Measurements from ENCODE around the gene GON4L. TPM values are rescaled to one million over a fixed set of nuclear protein-coding genes. Genes with fewer than 3 reads are reported as not detected.
A peak's percentile ranks its signal among the peaks of the same experiment; 100 is the strongest.
"Not testable (repeated sequence)": the region's sequence is repeated elsewhere in the genome, so short reads cannot be mapped to it uniquely, and the experiment has no call there.

Gene GON4L
- total RNA-seq, 1 experiment from 2014 or later: 53.4 TPM

GRCh38 chr1:155835548-155835947, 21.5 kb downstream of the GON4L start:
- H4K8ac ChIP-seq (replicated peaks; ENCODE audit: insufficient read length, low read depth, low read length): no peak overlapping the region

GRCh38 chr1:155834927-155835399, 22.1 kb downstream of the GON4L start:
- DNase-seq; H3K27me3 Mint-ChIP-seq (ENCODE audit: low read depth); H3K4me2 ChIP-seq (ENCODE audit: insufficient read depth, insufficient read length, low read length); H3K9me3 Mint-ChIP-seq; H3K4me3 Mint-ChIP-seq; H2BK120ac ChIP-seq (ENCODE audit: low read depth, low read length, poor library complexity, severe bottlenecking); H2BK12ac ChIP-seq (ENCODE audit: insufficient read length, low read depth, low read length); H3K4ac ChIP-seq (ENCODE audit: low read depth, low read length); H3K79me2 ChIP-seq (ENCODE audit: insufficient read depth, low read length); H3K18ac ChIP-seq (ENCODE audit: insufficient read length, low read depth, low read length); H4K5ac ChIP-seq (ENCODE audit: insufficient read length, low read depth, low read length); H3T11ph ChIP-seq (ENCODE audit: low read length); H3K79me1 ChIP-seq (ENCODE audit: insufficient read depth, low read depth, low read length, poor library complexity, severe bottlenecking); H4K8ac ChIP-seq (replicated peaks; ENCODE audit: insufficient read length, low read depth, low read length); H3K23ac ChIP-seq (ENCODE audit: insufficient read length, low read depth, low read length); H2BK5ac ChIP-seq (ENCODE audit: insufficient read length, low read length); H3K27me3 ChIP-seq (ENCODE audit: insufficient read depth, low read length); H3K27ac ChIP-seq (ENCODE audit: insufficient read length, low read depth, low read length); H2AFZ ChIP-seq (ENCODE audit: low read length); H3K9me3 ChIP-seq (ENCODE audit: control insufficient read depth, low read depth, low read length); H4K91ac ChIP-seq (ENCODE audit: insufficient read length, low read depth, low read length); H2BK15ac ChIP-seq (ENCODE audit: low read depth, low read length); H3K4me1 ChIP-seq (ENCODE audit: insufficient read depth, low read length); H3K14ac ChIP-seq (ENCODE audit: insufficient read depth, low read length); H2BK20ac ChIP-seq (ENCODE audit: low read depth, low read length, poor library complexity, severe bottlenecking); H3K56ac ChIP-seq (ENCODE audit: insufficient read length, low read depth, low read length); H4K20me1 ChIP-seq (ENCODE audit: control insufficient read depth, insufficient read depth, insufficient read length); H3K23me2 ChIP-seq (ENCODE audit: insufficient read length, low read depth, low read length, poor library complexity, severe bottlenecking); H2AK5ac ChIP-seq (ENCODE audit: insufficient read length, low read length); H3K9ac ChIP-seq (ENCODE audit: extremely low read depth, insufficient read length, low read length): not testable (repeated sequence)
- Mint-ChIP-seq H3K27ac (peak overlapping the region in 1 of 3 experiments; percentile 92; a peak in 1 of 7 replicates), H3K4me1 (peaks cover 10 to 26% of the 10 kb centered on the region in 2 experiments), H3K36me3 (ENCODE audit: insufficient read depth in 1 of 3, low read depth in 3 of 3) (peaks cover 31 to 43% (median 32%) of the 10 kb centered on the region in 3 experiments)
- WGBS (ENCODE audit: extremely low coverage, insufficient read length, low lambda C conversion rate): no CpG with 5 or more reads among the region's 9 CpGs

More at GRCh38 chr1:155835548-155835947, 21.5 kb downstream of the GON4L start:
- H3K27me3 Mint-ChIP-seq (ENCODE audit: low read depth): no peaks in the 10 kb centered on the region
- Histone ChIP-seq H3K4ac (ENCODE audit: low read depth, low read length) (no peak overlapping the region), H3K14ac (ENCODE audit: insufficient read depth, low read length) (no peak overlapping the region), H3K9me3 (ENCODE audit: control insufficient read depth, low read depth, low read length) (no peaks in the 10 kb centered on the region), H3K4me1 (ENCODE audit: insufficient read depth, low read length) (no peaks in the 10 kb centered on the region), H3K27me3 (ENCODE audit: insufficient read depth, low read length) (no peaks in the 10 kb centered on the region), H3K18ac (ENCODE audit: insufficient read length, low read depth, low read length) (no peak overlapping the region), H2BK15ac (ENCODE audit: low read depth, low read length) (no peak overlapping the region), H3T11ph (ENCODE audit: low read length) (no peak overlapping the region), H2BK120ac (ENCODE audit: low read depth, low read length, poor library complexity, severe bottlenecking) (no peak overlapping the region), H2BK20ac (ENCODE audit: low read depth, low read length, poor library complexity, severe bottlenecking) (no peak overlapping the region), H3K23me2 (ENCODE audit: insufficient read length, low read depth, low read length, poor library complexity, severe bottlenecking) (no peaks in the 10 kb centered on the region), H2AK5ac (ENCODE audit: insufficient read length, low read length) (no peak overlapping the region), H3K23ac (ENCODE audit: insufficient read length, low read depth, low read length) (no peak overlapping the region), H4K20me1 (ENCODE audit: control insufficient read depth, insufficient read depth, insufficient read length) (no peaks in the 10 kb centered on the region), H2AFZ (ENCODE audit: low read length) (no peak overlapping the region), H2BK12ac (ENCODE audit: insufficient read length, low read depth, low read length) (no peak overlapping the region), H2BK5ac (ENCODE audit: insufficient read length, low read length) (no peak overlapping the region), H3K56ac (ENCODE audit: insufficient read length, low read depth, low read length) (no peak overlapping the region), H4K91ac (ENCODE audit: insufficient read length, low read depth, low read length) (peak overlapping the region; percentile 45), H4K5ac (ENCODE audit: insufficient read length, low read depth, low read length) (no peak overlapping the region), H3K79me1 (ENCODE audit: insufficient read depth, low read depth, low read length, poor library complexity, severe bottlenecking) (no peaks in the 10 kb centered on the region), H3K27ac (ENCODE audit: insufficient read length, low read depth, low read length) (no peak overlapping the region), H3K79me2 (ENCODE audit: insufficient read depth, low read length) (no peaks in the 10 kb centered on the region; the same call in 1 of the 2 replicates), H3K4me2 (ENCODE audit: insufficient read depth, insufficient read length, low read length) (no peak overlapping the region), H3K9ac (ENCODE audit: extremely low read depth, insufficient read length, low read length) (no peak overlapping the region)
- TF ChIP-seq, protein P1, sequence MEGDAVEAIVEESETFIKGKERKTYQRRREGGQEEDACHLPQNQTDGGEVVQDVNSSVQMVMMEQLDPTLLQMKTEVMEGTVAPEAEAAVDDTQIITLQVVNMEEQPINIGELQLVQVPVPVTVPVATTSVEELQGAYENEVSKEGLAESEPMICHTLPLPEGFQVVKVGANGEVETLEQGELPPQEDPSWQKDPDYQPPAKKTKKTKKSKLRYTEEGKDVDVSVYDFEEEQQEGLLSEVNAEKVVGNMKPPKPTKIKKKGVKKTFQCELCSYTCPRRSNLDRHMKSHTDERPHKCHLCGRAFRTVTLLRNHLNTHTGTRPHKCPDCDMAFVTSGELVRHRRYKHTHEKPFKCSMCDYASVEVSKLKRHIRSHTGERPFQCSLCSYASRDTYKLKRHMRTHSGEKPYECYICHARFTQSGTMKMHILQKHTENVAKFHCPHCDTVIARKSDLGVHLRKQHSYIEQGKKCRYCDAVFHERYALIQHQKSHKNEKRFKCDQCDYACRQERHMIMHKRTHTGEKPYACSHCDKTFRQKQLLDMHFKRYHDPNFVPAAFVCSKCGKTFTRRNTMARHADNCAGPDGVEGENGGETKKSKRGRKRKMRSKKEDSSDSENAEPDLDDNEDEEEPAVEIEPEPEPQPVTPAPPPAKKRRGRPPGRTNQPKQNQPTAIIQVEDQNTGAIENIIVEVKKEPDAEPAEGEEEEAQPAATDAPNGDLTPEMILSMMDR (conservative IDR thresholded peaks at IDR 0.05): no peak
- 0 out of 5 replicates have a peak overlapping the region, but pooled peaks of 1 of the 2 experiments have one; percentile 1 for H3K4me3 Mint-ChIP-seq
- H3K9me3 Mint-ChIP-seq: peaks cover 4 to 5% of the 10 kb centered on the region in 2 experiments; a peak in 3 of 5 replicates
- WGBS (ENCODE audit: extremely low coverage, insufficient read length, low lambda C conversion rate): no CpG with 5 or more reads among the region's 6 CpGs
- H3K36me3 Mint-ChIP-seq (ENCODE audit: insufficient read depth in 1 of 3, low read depth in 3 of 3): peaks cover 32 to 43% (median 32%) of the 10 kb centered on the region in 3 experiments
- H3K27ac Mint-ChIP-seq: peak overlapping the region in 1 of 3 experiments; percentile 92; a peak in 3 of 7 replicates
- no peak for DNase-seq
- H3K4me1 Mint-ChIP-seq: peaks cover 10 to 26% of the 10 kb centered on the region in 2 experiments
